Liver (tissue), 9 donors: ENCODE measurements around the gene SPHK1. TPM values are rescaled to one million over a fixed set of nuclear protein-coding genes. Genes with fewer than 3 reads are reported as not detected.

Experiments
- DNase-seq: peaks from one replicate; pipeline ENCODE4 v3.0.0-alpha.2; 2017; ENCODE audit warnings: low spot score
- H3K27ac ChIP-seq, 2 donors: one replicate each; pipeline ENCODE4 v1.7.0; 2013; ENCODE audit warnings: inconsistent platforms in 2 of 2, low read length in 2 of 2, control low read depth in 1 of 2, low read depth in 1 of 2, mild to moderate bottlenecking in 1 of 2
- H3K27me3 ChIP-seq, 4 donors: one replicate each; pipeline versions ENCODE4 v1.6.1 to v1.7.0; 2013; ENCODE audit warnings: low read length in 3 of 4, inconsistent platforms in 1 of 4, mild to moderate bottlenecking in 1 of 4, moderate library complexity in 1 of 4; ENCODE audit not compliant: control insufficient read depth in 4 of 4, insufficient read depth in 4 of 4
- H3K36me3 ChIP-seq, 4 donors: one replicate each; pipeline versions ENCODE4 v1.6.1 to v1.7.0; 2013; ENCODE audit warnings: low read length in 3 of 4, mild to moderate bottlenecking in 3 of 4, low read depth in 1 of 4, moderate library complexity in 1 of 4; ENCODE audit not compliant: control insufficient read depth in 4 of 4, insufficient read depth in 3 of 4
- H3K4me1 ChIP-seq, 4 donors: one replicate each; pipeline versions ENCODE4 v1.6.1 to v1.7.0; 2013; ENCODE audit warnings: low read length in 3 of 4, mild to moderate bottlenecking in 3 of 4, moderate library complexity in 1 of 4; ENCODE audit not compliant: control insufficient read depth in 4 of 4, insufficient read depth in 4 of 4
- H3K4me3 ChIP-seq, 3 donors: one replicate each; pipeline versions ENCODE4 v1.6.1 to v1.7.0; 2013; ENCODE audit warnings: low read length in 3 of 3, control low read depth in 1 of 3, low read depth in 1 of 3, mild to moderate bottlenecking in 1 of 3
- H3K9ac ChIP-seq, 2 donors: one replicate each; pipeline ENCODE4 v1.7.0; 2013; ENCODE audit warnings: low read length in 2 of 2, mild to moderate bottlenecking in 2 of 2, moderate library complexity in 2 of 2, control low read depth in 1 of 2, low read depth in 1 of 2
- H3K9me3 ChIP-seq, 4 donors: one replicate each; pipeline versions ENCODE4 v1.6.1 to v1.7.0; 2013; ENCODE audit warnings: low read length in 3 of 4; ENCODE audit not compliant: control insufficient read depth in 4 of 4
- ATF3 ChIP-seq: IDR thresholded peaks from 2 replicates; pipeline ENCODE4 v1.6.1; 2016; ENCODE audit warnings: antibody characterized with exemption
- CTCF ChIP-seq: fragments of 150-350 bp; IDR thresholded peaks from 2 replicates; pipeline ENCODE4 v1.5.1; 2017; ENCODE audit warnings: improper control_type of control experiment, low read depth, low read length; ENCODE audit not compliant: missing input control
- EGR1 ChIP-seq, 2 donors: IDR thresholded peaks; 2 replicates each; pipeline ENCODE4 v1.6.1; 2016 to 2018; ENCODE audit warnings: antibody characterized with exemption in 2 of 2, low read depth in 2 of 2
- FOXA1 ChIP-seq: IDR thresholded peaks from 2 replicates; pipeline ENCODE4 v1.6.1; 2016; ENCODE audit warnings: antibody characterized with exemption
- FOXA2 ChIP-seq: IDR thresholded peaks from 2 replicates; pipeline ENCODE4 v1.6.1; 2016; ENCODE audit warnings: antibody characterized with exemption
- GABPA ChIP-seq, 2 donors: IDR thresholded peaks in 1 of 2; conservative IDR thresholded peaks in 1 of 2; 2 replicates each; pipeline ENCODE4 v1.6.1; 2016; ENCODE audit warnings: antibody characterized with exemption in 2 of 2, mild to moderate bottlenecking in 1 of 2, moderate library complexity in 1 of 2
- HNF4A ChIP-seq, 2 donors: conservative IDR thresholded peaks; 2 replicates each; pipeline ENCODE4 v1.6.1; 2016; ENCODE audit warnings: antibody characterized with exemption in 2 of 2, mild to moderate bottlenecking in 2 of 2
- HNF4G ChIP-seq: IDR thresholded peaks from 2 replicates; pipeline ENCODE4 v1.6.1; 2016; ENCODE audit warnings: antibody characterized with exemption
- JUND ChIP-seq, 2 donors: IDR thresholded peaks; 2 replicates each; pipeline ENCODE4 v1.6.1; 2016; ENCODE audit warnings: antibody characterized with exemption in 2 of 2
- MAX ChIP-seq: IDR thresholded peaks from 2 replicates; pipeline ENCODE4 v1.6.1; 2016; ENCODE audit warnings: antibody characterized with exemption
- NR2F2 ChIP-seq: IDR thresholded peaks from 2 replicates; pipeline ENCODE4 v1.6.1; 2016; ENCODE audit warnings: antibody characterized with exemption
- RAD21 ChIP-seq, 2 donors: IDR thresholded peaks; 2 replicates each; pipeline ENCODE4 v1.6.1; 2016; ENCODE audit warnings: antibody characterized with exemption in 2 of 2, mild to moderate bottlenecking in 2 of 2
- REST ChIP-seq: IDR thresholded peaks from 2 replicates; pipeline ENCODE4 v1.6.1; 2016; ENCODE audit warnings: antibody characterized with exemption, mild to moderate bottlenecking
- RXRA ChIP-seq, 2 donors: IDR thresholded peaks; 2 replicates each; pipeline ENCODE4 v1.6.1; 2017 to 2018; ENCODE audit warnings: antibody characterized with exemption in 2 of 2, mild to moderate bottlenecking in 1 of 2
- SP1 ChIP-seq: IDR thresholded peaks from 2 replicates; pipeline ENCODE4 v1.6.1; 2018; ENCODE audit warnings: antibody characterized with exemption, mild to moderate bottlenecking
- TAF1 ChIP-seq: conservative IDR thresholded peaks from 2 replicates; pipeline ENCODE4 v1.6.1; 2016; ENCODE audit warnings: antibody characterized with exemption, mild to moderate bottlenecking
- YY1 ChIP-seq: IDR thresholded peaks from 2 replicates; pipeline ENCODE4 v1.6.1; 2016; ENCODE audit warnings: antibody characterized with exemption, mild to moderate bottlenecking
- ZBTB33 ChIP-seq: IDR thresholded peaks from 2 replicates; pipeline ENCODE4 v1.6.1; 2016; ENCODE audit warnings: antibody characterized with exemption
- WGBS: extraction: QIAGEN DNeasy Blood & Tissue Kit; methylation state at CpG from one replicate; pipeline ENCODE4 v1.1.7; 2013; 5-methylcytosine and 5-hydroxymethylcytosine counted together
- polyA plus RNA-seq, 2 donors: library from polyadenylated mRNA; stranded (reverse) in 1 of 2; unstranded in 1 of 2; fragments of 200-250 nt in 1 of 2; fragments of >200 nt in 1 of 2; fragmentation: Nextera tagmentation in 1 of 2; extraction: Ambion mirVana in 1 of 2; gene quantifications; one replicate each; pipeline versions ENCODE4 v1.2.1 to v1.2.3, GENCODE V29; 2013 to 2015
- total RNA-seq, 2 donors: library from RNA; depleted of rRNA; stranded (reverse); fragments of >200 nt; gene quantifications; one replicate each; pipeline ENCODE4 v1.2.3, GENCODE V29; 2014
- donor health status: healthy.
- donor health status: healthy.
- donor health status: healthy.
- donor health status: healthy.
- donor health status: healthy.

SPHK1 gene
- total and polyA plus RNA-seq, 4 donors, result 0.89 to 11.4 (median 1.1) TPM

GRCh38 chr17:76354317-76354729 lies 30.1 kb upstream of the SPHK1 start:
- H3K9ac ChIP-seq, result peak overlapping the region in 1 of 2 donors; percentile 68
- H3K4me3 ChIP-seq, result peak overlapping the region; percentile 87 to 94 (median 89)
- no peak for TF ChIP-seq REST
- no peak for TF ChIP-seq MAX
- TF ChIP-seq TAF1, result no peak
- no peak for TF ChIP-seq FOXA2
- no peak for TF ChIP-seq GABPA (IDR thresholded peaks at IDR 0.05 in 1 of 2, conservative IDR thresholded peaks at IDR 0.05 in 1 of 2)
- no peak for TF ChIP-seq RXRA (IDR thresholded peaks at IDR 0.05)
- no peak for TF ChIP-seq JUND (IDR thresholded peaks at IDR 0.05)
- no peak for TF ChIP-seq SP1
- no peak for TF ChIP-seq NR2F2
- TF ChIP-seq ZBTB33, result no peak
- no peak for TF ChIP-seq HNF4G
- TF ChIP-seq YY1, result no peak
- no peak for TF ChIP-seq HNF4A (conservative IDR thresholded peaks at IDR 0.05)
- no peak for TF ChIP-seq FOXA1
- TF ChIP-seq ATF3, result no peak
- TF ChIP-seq RAD21 (IDR thresholded peaks at IDR 0.05), result no peak
- no peak for TF ChIP-seq EGR1 (IDR thresholded peaks at IDR 0.05; ENCODE audit: low read depth in 2 of 2)
- no peak for TF ChIP-seq CTCF
- H3K9me3 ChIP-seq, result no peaks in the 10 kb centered on the region
- DNase-seq, result no peak
- no peak overlapping the region for H3K27ac ChIP-seq
- H3K4me1 ChIP-seq, result peaks cover 4 to 22% (median 18%) of the 10 kb centered on the region in 4 donors
- WGBS, result 2% methylated on average over 18 of the region's 18 CpGs
- no peaks in the 10 kb centered on the region for H3K36me3 ChIP-seq
- no peaks in the 10 kb centered on the region for H3K27me3 ChIP-seq
